Endothelial cell (in vitro differentiated cells): ENCODE results near the gene ERI3. TPM values are rescaled to one million over a fixed set of nuclear protein-coding genes. Genes with fewer than 3 reads are reported as not detected.

Experiments
- DNase-seq: peaks from one replicate; pipeline ENCODE4 v3.0.0; 2021; ENCODE audit warnings: low spot score
- H3K27ac Mint-ChIP-seq: one replicate; pipeline ENCODE4 v1.8.0; 2021; ENCODE audit warnings: mixed read lengths, inconsistent platforms; ENCODE audit not compliant: unreplicated experiment
- H3K27me3 Mint-ChIP-seq: one replicate; pipeline ENCODE4 v1.8.0; 2021; ENCODE audit warnings: mild to moderate bottlenecking, moderate library complexity, mixed read lengths, inconsistent platforms; ENCODE audit not compliant: unreplicated experiment
- H3K36me3 Mint-ChIP-seq: one replicate; pipeline ENCODE4 v1.8.0; 2021; ENCODE audit warnings: mild to moderate bottlenecking, low read depth, mixed read lengths, inconsistent platforms; ENCODE audit not compliant: unreplicated experiment
- H3K4me1 Mint-ChIP-seq: one replicate; pipeline ENCODE4 v1.8.0; 2021; ENCODE audit warnings: mild to moderate bottlenecking, mixed read lengths, inconsistent platforms; ENCODE audit not compliant: unreplicated experiment
- H3K4me3 Mint-ChIP-seq: one replicate; pipeline ENCODE4 v1.8.0; 2021; ENCODE audit warnings: mild to moderate bottlenecking, mixed read lengths, inconsistent platforms; ENCODE audit not compliant: unreplicated experiment
- H3K9me3 Mint-ChIP-seq: one replicate; pipeline ENCODE4 v1.8.0; 2021; ENCODE audit warnings: mixed read lengths, inconsistent platforms; ENCODE audit not compliant: unreplicated experiment
- CTCF ChIP-seq: fragments of 200-600 bp; sonication (generic); IDR thresholded peaks from one replicate; pipeline ENCODE4 v1.5.0; 2021; ENCODE audit warnings: antibody characterized with exemption; ENCODE audit not compliant: unreplicated experiment
- total RNA-seq: library from RNA; stranded (reverse); fragmentation: NEBNext Ultra II Directional; extraction: Animal tissue kit (Norgen Biotek cat#: 25700); gene quantifications from one replicate; pipeline ENCODE4 v1.2.1, GENCODE V29; 2021; ENCODE audit not compliant: unreplicated experiment

The ERI3 gene
- total RNA-seq, 1 donor from 2014 or later = 42.6 TPM

- Mint-ChIP-seq H3K27me3 (no peaks in the 10 kb centered on the region), H3K4me3 (no peak overlapping the region), H3K9me3 (no peaks in the 10 kb centered on the region), H3K4me1 (peaks cover 4% of the 10 kb centered on the region), H3K36me3 (no peaks in the 10 kb centered on the region), H3K27ac (no peak overlapping the region)
- TF ChIP-seq CTCF = no peak
- no peak for DNase-seq
Measured at GRCh38 chr1:44345187-44345775, 9.8 kb downstream of the ERI3 start.

- Mint-ChIP-seq H3K27me3 (peaks cover 7% of the 10 kb centered on the region), H3K9me3 (peaks cover 5% of the 10 kb centered on the region), H3K27ac (no peak overlapping the region), H3K4me1 (peaks cover 7% of the 10 kb centered on the region), H3K36me3 (peaks cover 26% of the 10 kb centered on the region), H3K4me3 (no peak overlapping the region)
- DNase-seq = no peak
- TF ChIP-seq CTCF = no peak
Measured at GRCh38 chr1:44339731-44340130, 15.3 kb downstream of the ERI3 start.

DNA sequence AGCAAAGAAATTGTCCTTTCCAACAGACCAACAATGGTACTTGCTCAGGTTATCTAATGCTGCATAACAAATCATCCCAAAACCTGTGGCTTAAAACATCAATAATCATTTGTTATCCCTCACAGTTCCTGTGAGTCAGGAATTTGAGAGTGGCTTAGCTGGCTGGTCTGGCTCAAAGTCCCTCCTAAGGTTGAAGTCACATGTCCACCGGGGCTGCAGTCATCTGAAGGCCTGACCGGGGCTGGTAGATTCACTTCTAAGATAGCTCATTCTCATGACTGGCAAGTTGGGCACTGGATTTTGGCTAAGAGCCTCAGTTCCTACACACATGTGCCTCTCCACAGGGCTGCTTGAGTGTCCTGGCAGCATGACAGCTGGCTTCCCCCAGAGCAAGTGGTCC lies 16.9 kb downstream of the ERI3 start:
- no peak overlapping the region for H3K27ac Mint-ChIP-seq
- TF ChIP-seq CTCF = no peak
- DNase-seq = no peak
- peaks cover 7% of the 10 kb centered on the region for H3K27me3 Mint-ChIP-seq
- peaks cover 26% of the 10 kb centered on the region for H3K36me3 Mint-ChIP-seq
- H3K4me1 Mint-ChIP-seq = peaks cover 7% of the 10 kb centered on the region
- peaks cover 5% of the 10 kb centered on the region for H3K9me3 Mint-ChIP-seq
- H3K4me3 Mint-ChIP-seq = peak overlapping the region; percentile 68

- H3K36me3 Mint-ChIP-seq = peaks cover 26% of the 10 kb centered on the region
Measured at GRCh38 chr1:44336668-44337067, 18.4 kb downstream of the ERI3 start.

More at GRCh38 chr1:44336668-44337067, 18.4 kb downstream of the ERI3 start:
- peaks cover 8% of the 10 kb centered on the region for H3K27me3 Mint-ChIP-seq
- no peak overlapping the region for H3K27ac Mint-ChIP-seq
- TF ChIP-seq CTCF = no peak
- peaks cover 5% of the 10 kb centered on the region for H3K9me3 Mint-ChIP-seq
- peak overlapping the region; percentile 44 for H3K4me3 Mint-ChIP-seq
- DNase-seq = no peak
- peaks cover 3% of the 10 kb centered on the region for H3K4me1 Mint-ChIP-seq
